ENCODE measurements around the gene ZNF750. TPM values are rescaled to one million over a fixed set of nuclear protein-coding genes. Genes with fewer than 3 reads are reported as not detected.

The ZNF750 gene
- polyA plus RNA-seq, 3 donors = not detected

DNA sequence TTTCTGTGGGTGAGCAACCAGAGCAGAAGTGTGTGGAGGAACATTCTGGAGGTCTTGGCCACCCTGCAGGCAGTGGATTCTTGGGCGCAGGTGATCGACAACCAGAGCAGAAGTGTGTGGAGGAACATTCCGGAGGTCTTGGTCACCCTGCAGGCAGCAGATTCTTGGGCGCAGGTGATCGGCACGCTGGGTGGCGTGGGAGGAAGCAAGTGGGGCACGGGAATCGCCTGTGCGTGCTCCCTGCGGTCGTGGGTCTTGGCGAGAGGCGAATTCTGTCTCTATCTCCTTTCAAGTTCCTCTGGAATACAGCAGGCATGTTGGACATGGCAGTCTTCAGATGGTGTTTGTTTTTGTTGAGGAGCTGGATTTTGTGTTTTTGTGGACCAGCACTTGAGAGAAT is 30.7 kb upstream of the ZNF750 start:
- H3K9ac ChIP-seq (ENCODE audit: insufficient read depth, low read length, poor library complexity, severe bottlenecking) = no peak overlapping the region
- intact Hi-C loops (cut with micrococcal nuclease) = no loop called here
- H3K4me1 ChIP-seq (ENCODE audit: control insufficient read depth in 1 of 2, insufficient read depth in 2 of 2, low read length in 2 of 2) = peaks cover 17 to 21% of the 10 kb centered on the region in 2 donors
- Mint-ChIP-seq H3K27ac (no peak overlapping the region), H3K4me3 (no peak overlapping the region), H3K36me3 (peaks cover 41 to 50% of the 10 kb centered on the region in 2 donors), H3K4me1 (peaks cover 21% of the 10 kb centered on the region), H3K27me3 (ENCODE audit: low read depth in 3 of 3) (peaks cover 0 to 4% (median 0%) of the 10 kb centered on the region in 3 donors), H3K9me3 (no peaks in the 10 kb centered on the region)
- no peaks in the 10 kb centered on the region for H4K20me1 ChIP-seq (ENCODE audit: insufficient read depth, low read length)
- H3K79me2 ChIP-seq (ENCODE audit: insufficient read depth, low read length) = no peaks in the 10 kb centered on the region
- H2AFZ ChIP-seq (ENCODE audit: insufficient read depth, low read depth, low read length, poor library complexity, severe bottlenecking) = no peak overlapping the region
- no peak overlapping the region for H3K27ac ChIP-seq (ENCODE audit: low read depth in 1 of 2, low read length in 2 of 2)
- H3K9me3 ChIP-seq (replicated peaks in 1 of 2; ENCODE audit: control insufficient read depth in 1 of 2, insufficient read depth in 1 of 2, low read length in 2 of 2) = no peaks in the 10 kb centered on the region
- DNase-seq = no peak
- no peaks in the 10 kb centered on the region for H3K27me3 ChIP-seq (ENCODE audit: control insufficient read depth in 2 of 2, insufficient read depth in 2 of 2, low read length in 2 of 2)
- TF ChIP-seq, protein P1, sequence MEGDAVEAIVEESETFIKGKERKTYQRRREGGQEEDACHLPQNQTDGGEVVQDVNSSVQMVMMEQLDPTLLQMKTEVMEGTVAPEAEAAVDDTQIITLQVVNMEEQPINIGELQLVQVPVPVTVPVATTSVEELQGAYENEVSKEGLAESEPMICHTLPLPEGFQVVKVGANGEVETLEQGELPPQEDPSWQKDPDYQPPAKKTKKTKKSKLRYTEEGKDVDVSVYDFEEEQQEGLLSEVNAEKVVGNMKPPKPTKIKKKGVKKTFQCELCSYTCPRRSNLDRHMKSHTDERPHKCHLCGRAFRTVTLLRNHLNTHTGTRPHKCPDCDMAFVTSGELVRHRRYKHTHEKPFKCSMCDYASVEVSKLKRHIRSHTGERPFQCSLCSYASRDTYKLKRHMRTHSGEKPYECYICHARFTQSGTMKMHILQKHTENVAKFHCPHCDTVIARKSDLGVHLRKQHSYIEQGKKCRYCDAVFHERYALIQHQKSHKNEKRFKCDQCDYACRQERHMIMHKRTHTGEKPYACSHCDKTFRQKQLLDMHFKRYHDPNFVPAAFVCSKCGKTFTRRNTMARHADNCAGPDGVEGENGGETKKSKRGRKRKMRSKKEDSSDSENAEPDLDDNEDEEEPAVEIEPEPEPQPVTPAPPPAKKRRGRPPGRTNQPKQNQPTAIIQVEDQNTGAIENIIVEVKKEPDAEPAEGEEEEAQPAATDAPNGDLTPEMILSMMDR (IDR thresholded peaks at IDR 0.05) = no peak
- 98% methylated on average over 13 of the region's 14 CpGs for WGBS (ENCODE audit: insufficient coverage)
- H3K4me2 ChIP-seq (replicated peaks; ENCODE audit: extremely low read depth, low read length, poor library complexity, severe bottlenecking) = no peak overlapping the region
- H3K4me3 ChIP-seq (replicated peaks in 1 of 3; ENCODE audit: low read depth in 2 of 3, low read length in 3 of 3) = no peak overlapping the region
- H3K36me3 ChIP-seq (replicated peaks in 1 of 2; ENCODE audit: control insufficient read depth in 1 of 2, insufficient read depth in 2 of 2, low read length in 2 of 2) = peaks cover 12 to 22% of the 10 kb centered on the region in 2 donors

DNA sequence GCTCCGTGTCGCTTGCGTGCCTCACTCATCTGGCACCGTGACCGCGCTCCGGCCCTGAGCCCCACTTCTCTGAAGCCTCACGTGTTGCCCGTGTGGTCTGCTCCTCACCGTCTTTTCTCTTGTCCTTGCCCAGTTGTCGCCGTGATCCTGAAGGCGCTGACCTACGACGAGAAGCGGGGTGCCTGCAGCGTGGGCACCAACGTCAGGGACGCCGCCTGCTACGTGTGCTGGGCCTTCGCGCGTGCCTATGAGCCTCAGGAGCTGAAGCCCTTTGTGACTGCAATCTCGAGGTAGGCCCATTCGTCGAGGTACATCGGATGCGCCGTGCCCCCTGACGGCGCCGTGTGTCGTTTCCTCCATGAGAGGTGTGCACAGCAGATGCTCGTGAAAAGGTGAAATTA is 30.3 kb upstream of the ZNF750 start:
- Mint-ChIP-seq H3K36me3 (peaks cover 41 to 50% of the 10 kb centered on the region in 2 donors), H3K27me3 (ENCODE audit: low read depth in 3 of 3) (peaks cover 0 to 4% (median 0%) of the 10 kb centered on the region in 3 donors), H3K9me3 (no peaks in the 10 kb centered on the region), H3K4me1 (peaks cover 16% of the 10 kb centered on the region), H3K27ac (no peak overlapping the region), H3K4me3 (no peak overlapping the region)
- H3K4me1 ChIP-seq (ENCODE audit: control insufficient read depth in 1 of 2, insufficient read depth in 2 of 2, low read length in 2 of 2) = peaks cover 13 to 16% of the 10 kb centered on the region in 2 donors
- no peaks in the 10 kb centered on the region for H3K27me3 ChIP-seq (ENCODE audit: control insufficient read depth in 2 of 2, insufficient read depth in 2 of 2, low read length in 2 of 2)
- intact Hi-C loops (cut with micrococcal nuclease) = no loop called here
- TF ChIP-seq, protein P1 (IDR thresholded peaks at IDR 0.05) = no peak
- H4K20me1 ChIP-seq (ENCODE audit: insufficient read depth, low read length) = no peaks in the 10 kb centered on the region
- WGBS (ENCODE audit: insufficient coverage) = 95% methylated on average over 35 of the region's 35 CpGs
- no peak overlapping the region for H3K27ac ChIP-seq (ENCODE audit: low read depth in 1 of 2, low read length in 2 of 2)
- no peak overlapping the region for H3K4me3 ChIP-seq (replicated peaks in 1 of 3; ENCODE audit: low read depth in 2 of 3, low read length in 3 of 3)
- no peak overlapping the region for H2AFZ ChIP-seq (ENCODE audit: insufficient read depth, low read depth, low read length, poor library complexity, severe bottlenecking)
- no peak overlapping the region for H3K9ac ChIP-seq (ENCODE audit: insufficient read depth, low read length, poor library complexity, severe bottlenecking)
- DNase-seq = no peak
- H3K79me2 ChIP-seq (ENCODE audit: insufficient read depth, low read length) = no peaks in the 10 kb centered on the region
- peaks cover 12 to 22% of the 10 kb centered on the region in 2 donors for H3K36me3 ChIP-seq (replicated peaks in 1 of 2; ENCODE audit: control insufficient read depth in 1 of 2, insufficient read depth in 2 of 2, low read length in 2 of 2)
- no peaks in the 10 kb centered on the region for H3K9me3 ChIP-seq (replicated peaks in 1 of 2; ENCODE audit: control insufficient read depth in 1 of 2, insufficient read depth in 1 of 2, low read length in 2 of 2)
- H3K4me2 ChIP-seq (replicated peaks; ENCODE audit: extremely low read depth, low read length, poor library complexity, severe bottlenecking) = no peak overlapping the region
